HL-60/S4 treated with phorbol 12-myristate 13-acetate at 8.2 ng/mL for 4 days and 3 days (cell line): ENCODE data around the gene BEGAIN.

Source experiments
- in situ Hi-C: fragments of 300-500 bp; cut with MboI; formaldehyde crosslinking; loops from 2 replicates; pipeline ENCODE4 v1.15.0; 2022; ENCODE audit warnings: low sequenced_read_pairs

The BEGAIN gene

GRCh38 chr14:100554696-100555320 is 32.4 kb downstream of the BEGAIN start:
- in situ Hi-C loops: no loop called here

GRCh38 chr14:100554082-100554677 is 33.0 kb downstream of the BEGAIN start:
- in situ Hi-C loops: no loop called here

- in situ Hi-C loops: no loop called here
Observed at GRCh38 chr14:100553471-100553870, 33.7 kb downstream of the BEGAIN start.

GRCh38 chr14:100552524-100553125 is 34.6 kb downstream of the BEGAIN start:
- in situ Hi-C loops: no loop called here

GRCh38 chr14:100551056-100551455 is 36.2 kb downstream of the BEGAIN start:
- in situ Hi-C loops: no loop called here

- in situ Hi-C loops: no loop called here
Observed at GRCh38 chr14:100549834-100550625, 37.2 kb downstream of the BEGAIN start.

- in situ Hi-C loops: no loop called here
Observed at GRCh38 chr14:100548939-100549338, 38.3 kb downstream of the BEGAIN start.

- in situ Hi-C loops: no loop called here
Observed at GRCh38 chr14:100548295-100548655, 38.9 kb downstream of the BEGAIN start.

- in situ Hi-C loops: no loop called here
Observed at GRCh38 chr14:100547633-100548294, 39.5 kb downstream of the BEGAIN start.

GRCh38 chr14:100546051-100546443 is 41.2 kb downstream of the BEGAIN start:
- in situ Hi-C loops: no loop called here

- in situ Hi-C loops: no loop called here
Observed at GRCh38 chr14:100545359-100545758, 41.9 kb downstream of the BEGAIN start.

GRCh38 chr14:100544506-100545141 is 42.6 kb downstream of the BEGAIN start:
- in situ Hi-C loops: no loop called here

- in situ Hi-C loops: no loop called here
Observed at GRCh38 chr14:100543471-100544455, 43.5 kb downstream of the BEGAIN start.

GRCh38 chr14:100542619-100543205 is 44.5 kb downstream of the BEGAIN start:
- in situ Hi-C loops: no loop called here

GRCh38 chr14:100541621-100542560 is 45.3 kb downstream of the BEGAIN start:
- in situ Hi-C loops: no loop called here

GRCh38 chr14:100540926-100541620 is 46.1 kb downstream of the BEGAIN start:
- in situ Hi-C loops: no loop called here

GRCh38 chr14:100540141-100540925 is 46.9 kb downstream of the BEGAIN start:
- in situ Hi-C loops: no loop called here
